CD4-positive, alpha-beta T cell treated with Interleukin-4 for 4 hours (primary cell): ENCODE measurements around the gene CENPX.

Experiments used
- DNase-seq: peaks from one replicate; pipeline ENCODE4 v3.0.0-alpha.2; 2020

CENPX gene

GRCh38 chr17:82021900-82022309, 773 bp downstream of the CENPX start:
- no peak for DNase-seq

- DNase-seq: peak; percentile 54
These were observed 1.4 kb downstream of the CENPX start for GRCh38 chr17:82021107-82021899.

- no peak for DNase-seq
These were observed 2.0 kb downstream of the CENPX start for GRCh38 chr17:82020572-82021106.

GRCh38 chr17:82019690-82020571, 2.7 kb downstream of the CENPX start:
- DNase-seq: peak; percentile 51

- no peak for DNase-seq
These were observed 3.5 kb downstream of the CENPX start for GRCh38 chr17:82018989-82019689.

GRCh38 chr17:82018152-82018988, 4.3 kb downstream of the CENPX start:
- no peak for DNase-seq

GRCh38 chr17:82017612-82018151, 5.0 kb downstream of the CENPX start:
- DNase-seq: no peak

GRCh38 chr17:82016875-82017459, 5.7 kb downstream of the CENPX start:
- no peak for DNase-seq

GRCh38 chr17:82016061-82016874, 6.4 kb downstream of the CENPX start:
- DNase-seq: no peak

GRCh38 chr17:82015311-82015971, 7.2 kb downstream of the CENPX start:
- DNase-seq: no peak

- DNase-seq: no peak
These were observed 7.7 kb downstream of the CENPX start for GRCh38 chr17:82014971-82015310.

- no peak for DNase-seq
These were observed 8.2 kb downstream of the CENPX start for GRCh38 chr17:82014432-82014831.

- no peak for DNase-seq
These were observed 8.8 kb downstream of the CENPX start for GRCh38 chr17:82013772-82014321.

- no peak for DNase-seq
These were observed 9.3 kb downstream of the CENPX start for GRCh38 chr17:82013341-82013740.

GRCh38 chr17:82012640-82013295, 9.9 kb downstream of the CENPX start:
- DNase-seq: no peak

GRCh38 chr17:82012261-82012639, 10.4 kb downstream of the CENPX start:
- no peak for DNase-seq

- DNase-seq: no peak
These were observed 11.0 kb downstream of the CENPX start for GRCh38 chr17:82011617-82012187.

GRCh38 chr17:82010575-82011525, 11.8 kb downstream of the CENPX start:
- DNase-seq: no peak
